ENCODE data around the gene PRKG1. TPM values are rescaled to one million over a fixed set of nuclear protein-coding genes. Genes with fewer than 3 reads are reported as not detected.
"Not testable (repeated sequence)": the region's sequence is repeated elsewhere in the genome, so short reads cannot be mapped to it uniquely, and the experiment has no call there.

PRKG1 gene
- total RNA-seq, 4 donors from 2014 or later: 17.1 to 36.4 (median 25.8) TPM

DNA sequence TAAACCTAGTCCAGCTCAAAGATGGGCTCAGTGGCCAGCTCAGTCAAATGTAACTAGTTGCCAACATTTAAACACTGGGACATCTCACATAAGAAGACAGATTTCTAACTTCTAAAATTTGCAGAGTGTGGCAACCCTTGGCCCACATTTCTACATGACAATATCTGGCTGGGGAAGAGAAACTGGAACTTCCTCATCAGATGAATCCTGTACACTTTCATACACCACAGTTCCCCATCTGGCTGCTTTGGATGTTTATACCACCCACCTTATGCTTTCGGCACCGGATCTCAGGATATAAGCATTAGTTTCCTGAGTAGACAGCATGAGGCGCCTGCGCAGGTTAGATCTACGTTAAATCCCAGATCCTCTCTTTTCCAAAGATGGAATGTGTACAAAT, 199.3 kb downstream of the PRKG1 start:
- DNase-seq (ENCODE audit: low spot score): no peak
- no peak for ATAC-seq (ENCODE audit: low FRiP score)
- TF ChIP-seq, protein P1, sequence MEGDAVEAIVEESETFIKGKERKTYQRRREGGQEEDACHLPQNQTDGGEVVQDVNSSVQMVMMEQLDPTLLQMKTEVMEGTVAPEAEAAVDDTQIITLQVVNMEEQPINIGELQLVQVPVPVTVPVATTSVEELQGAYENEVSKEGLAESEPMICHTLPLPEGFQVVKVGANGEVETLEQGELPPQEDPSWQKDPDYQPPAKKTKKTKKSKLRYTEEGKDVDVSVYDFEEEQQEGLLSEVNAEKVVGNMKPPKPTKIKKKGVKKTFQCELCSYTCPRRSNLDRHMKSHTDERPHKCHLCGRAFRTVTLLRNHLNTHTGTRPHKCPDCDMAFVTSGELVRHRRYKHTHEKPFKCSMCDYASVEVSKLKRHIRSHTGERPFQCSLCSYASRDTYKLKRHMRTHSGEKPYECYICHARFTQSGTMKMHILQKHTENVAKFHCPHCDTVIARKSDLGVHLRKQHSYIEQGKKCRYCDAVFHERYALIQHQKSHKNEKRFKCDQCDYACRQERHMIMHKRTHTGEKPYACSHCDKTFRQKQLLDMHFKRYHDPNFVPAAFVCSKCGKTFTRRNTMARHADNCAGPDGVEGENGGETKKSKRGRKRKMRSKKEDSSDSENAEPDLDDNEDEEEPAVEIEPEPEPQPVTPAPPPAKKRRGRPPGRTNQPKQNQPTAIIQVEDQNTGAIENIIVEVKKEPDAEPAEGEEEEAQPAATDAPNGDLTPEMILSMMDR (IDR thresholded peaks at IDR 0.05): no peak

GRCh38 chr10:51276097-51276496, 201.8 kb downstream of the PRKG1 start:
- ATAC-seq (ENCODE audit: low FRiP score); DNase-seq (ENCODE audit: low spot score): not testable (repeated sequence)

GRCh38 chr10:51281387-51281786, 207.1 kb downstream of the PRKG1 start:
- ATAC-seq (ENCODE audit: low FRiP score); DNase-seq (ENCODE audit: low spot score): not testable (repeated sequence)

GRCh38 chr10:51285601-51286000, 211.3 kb downstream of the PRKG1 start:
- ATAC-seq (ENCODE audit: low FRiP score) (no peak), DNase-seq (ENCODE audit: low spot score) (no peak)
- TF ChIP-seq, protein P1 (IDR thresholded peaks at IDR 0.05): no peak

DNA sequence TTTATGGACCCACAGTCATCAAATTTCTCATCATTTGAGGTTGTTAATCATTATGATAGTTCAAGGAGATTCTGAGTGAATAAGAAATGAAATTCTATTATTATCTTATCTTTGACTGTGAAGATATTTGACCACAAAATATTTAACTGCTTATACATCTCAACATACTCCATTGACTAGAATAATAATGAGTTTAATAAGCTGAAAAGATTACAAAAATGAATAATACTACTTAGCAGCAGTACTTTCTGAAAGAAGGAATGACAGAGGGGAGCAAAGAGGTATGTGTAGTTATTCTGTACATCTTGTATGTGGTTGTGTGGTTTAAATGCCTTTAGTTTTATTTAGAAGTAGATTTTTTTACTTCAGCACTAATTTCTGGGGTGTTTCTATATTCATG, 214.2 kb downstream of the PRKG1 start:
- DNase-seq (ENCODE audit: low spot score): no peak
- TF ChIP-seq, protein P1 (IDR thresholded peaks at IDR 0.05): no peak
- no peak for ATAC-seq (ENCODE audit: low FRiP score)

GRCh38 chr10:51289519-51289918, 215.2 kb downstream of the PRKG1 start:
- DNase-seq (ENCODE audit: low spot score) (no peak), ATAC-seq (ENCODE audit: low FRiP score) (no peak)
- TF ChIP-seq, protein P1 (IDR thresholded peaks at IDR 0.05): no peak

- DNase-seq (ENCODE audit: low spot score) (no peak), ATAC-seq (ENCODE audit: low FRiP score) (no peak)
- TF ChIP-seq, protein P1 (IDR thresholded peaks at IDR 0.05): no peak
Observed at GRCh38 chr10:51291961-51292360, 217.7 kb downstream of the PRKG1 start.

GRCh38 chr10:51297438-51297837, 223.2 kb downstream of the PRKG1 start:
- DNase-seq (ENCODE audit: low spot score) (no peak), ATAC-seq (ENCODE audit: low FRiP score) (no peak)
- TF ChIP-seq, protein P1 (IDR thresholded peaks at IDR 0.05): no peak

Data from omental fat pad (tissue), 4 donors.